NCI-H526 treated with DMSO at 0.1 percent for 48 hours (cell line): ENCODE data around the gene QKI.
"Not testable (repeated sequence)": the region's sequence is repeated elsewhere in the genome, so short reads cannot be mapped to it uniquely, and the experiment has no call there.

Experiments used
- DNase-seq: peaks from one replicate; lab custom pipeline; 2025; lab: John Stamatoyannopoulos, UW

QKI gene

GRCh38 chr6:163439997-163440396 lies 25.5 kb downstream of the QKI start:
- DNase-seq: no peak

- DNase-seq: no peak
Measured at GRCh38 chr6:163442336-163442735, 27.8 kb downstream of the QKI start.

DNA sequence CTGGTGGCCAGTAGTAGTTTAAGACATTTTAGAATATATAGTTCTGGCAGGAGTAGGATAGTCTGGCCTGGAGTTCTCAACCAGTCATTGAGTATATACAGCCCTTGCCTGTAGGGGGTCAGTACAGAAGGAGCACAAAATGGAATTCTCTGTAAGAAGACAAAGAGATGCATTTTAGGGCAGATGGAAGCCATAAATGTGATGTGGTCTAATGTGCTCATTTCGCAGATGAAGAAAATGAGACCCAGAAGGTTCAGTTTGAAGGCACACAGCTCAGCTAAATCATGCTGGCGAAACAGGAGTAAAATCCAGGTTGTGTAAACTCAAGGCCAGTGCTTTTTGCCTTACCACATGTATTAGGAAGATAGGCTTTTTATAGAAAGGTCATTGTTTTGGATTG lies 29.6 kb downstream of the QKI start:
- no peak for DNase-seq

DNA sequence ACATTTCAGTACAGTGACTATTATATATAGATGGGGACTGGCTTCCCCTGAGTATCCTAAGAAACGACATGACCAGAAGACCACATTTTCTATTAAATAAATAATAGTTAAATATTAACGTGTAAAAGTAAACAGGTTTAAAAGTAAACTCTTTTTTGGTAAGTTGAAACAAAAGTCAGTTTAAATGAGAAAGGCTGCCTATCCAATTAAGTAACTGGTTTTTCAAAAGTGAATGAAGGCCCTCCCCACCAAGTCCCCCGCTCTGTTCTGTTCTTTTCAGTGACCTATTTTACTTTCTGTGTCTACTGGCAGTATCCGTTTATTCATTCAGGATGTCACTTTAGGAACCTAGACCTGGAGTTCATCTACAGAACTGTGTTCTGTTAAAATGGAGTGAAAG lies 32.0 kb downstream of the QKI start:
- no peak for DNase-seq

GRCh38 chr6:163449076-163449475 lies 34.6 kb downstream of the QKI start:
- DNase-seq: no peak

- DNase-seq: no peak
Measured at GRCh38 chr6:163454425-163454824, 39.9 kb downstream of the QKI start.

DNA sequence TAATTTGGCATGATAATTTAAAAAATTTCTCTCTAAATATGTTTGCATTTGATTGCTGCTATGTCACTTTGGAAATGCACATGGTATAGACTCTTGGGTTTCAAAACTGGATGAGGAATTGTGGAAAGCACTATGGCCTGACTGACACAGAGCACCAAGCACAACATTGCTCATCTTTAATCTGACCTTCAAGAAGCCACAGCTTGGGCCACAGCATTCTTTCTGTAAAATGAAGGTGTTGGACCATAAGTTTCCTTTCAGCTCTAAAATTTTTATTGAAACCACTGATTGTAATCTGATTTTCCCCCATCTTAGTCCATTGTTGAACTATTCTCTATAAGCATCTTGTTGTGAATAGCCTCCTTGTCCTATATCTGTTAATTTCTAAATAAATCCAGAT lies 41.0 kb downstream of the QKI start:
- no peak for DNase-seq

DNA sequence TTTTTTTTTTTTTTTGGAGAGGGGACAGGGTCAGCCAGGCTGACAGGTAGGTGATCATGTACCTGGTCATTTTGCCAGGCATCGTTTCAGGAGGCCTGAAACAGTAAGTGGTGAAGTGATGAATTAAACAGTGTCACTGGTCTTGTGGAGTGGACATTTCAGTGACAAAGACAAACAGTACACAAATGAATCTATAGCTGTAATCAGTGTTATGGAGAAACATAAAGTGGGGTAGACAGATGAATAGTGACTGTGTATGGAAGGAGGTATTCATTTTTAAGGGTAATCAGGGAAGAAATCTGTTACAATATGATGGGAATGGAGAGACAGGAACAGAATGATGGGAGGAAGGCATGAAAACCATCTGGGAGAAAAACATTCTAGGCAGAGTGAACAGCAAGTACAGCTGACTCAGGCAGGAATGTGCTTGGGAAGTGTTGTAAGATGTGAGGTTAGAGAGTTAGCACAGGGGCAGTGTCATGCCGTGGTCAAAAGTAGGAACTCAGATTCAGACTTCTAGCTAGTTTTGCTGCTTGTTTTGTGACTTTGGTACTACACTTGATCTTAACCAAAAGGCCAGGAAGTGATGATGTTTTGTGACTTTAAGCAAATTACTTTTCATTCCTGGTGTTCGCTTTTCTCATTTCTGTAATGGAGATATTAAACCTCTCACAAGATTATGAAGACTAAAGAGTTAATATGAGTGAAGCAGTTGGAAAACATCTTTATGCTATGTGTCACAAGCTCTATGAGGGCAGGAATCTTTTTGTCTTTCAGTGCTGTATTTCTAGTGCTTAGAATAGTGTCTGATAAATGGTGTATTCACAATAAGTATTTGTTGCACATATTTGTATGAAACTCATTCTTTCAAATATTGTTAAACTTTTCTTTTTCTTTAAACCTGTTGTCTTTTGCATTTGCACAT lies 43.4 kb downstream of the QKI start:
- no peak for DNase-seq

- DNase-seq: no peak
Measured at GRCh38 chr6:163459007-163459406, 44.5 kb downstream of the QKI start.

GRCh38 chr6:163459536-163459935 lies 45.0 kb downstream of the QKI start:
- DNase-seq: no peak

GRCh38 chr6:163460307-163460782 lies 45.8 kb downstream of the QKI start:
- DNase-seq: no peak

- DNase-seq: no peak
Measured at GRCh38 chr6:163461696-163462095, 47.2 kb downstream of the QKI start.

DNA sequence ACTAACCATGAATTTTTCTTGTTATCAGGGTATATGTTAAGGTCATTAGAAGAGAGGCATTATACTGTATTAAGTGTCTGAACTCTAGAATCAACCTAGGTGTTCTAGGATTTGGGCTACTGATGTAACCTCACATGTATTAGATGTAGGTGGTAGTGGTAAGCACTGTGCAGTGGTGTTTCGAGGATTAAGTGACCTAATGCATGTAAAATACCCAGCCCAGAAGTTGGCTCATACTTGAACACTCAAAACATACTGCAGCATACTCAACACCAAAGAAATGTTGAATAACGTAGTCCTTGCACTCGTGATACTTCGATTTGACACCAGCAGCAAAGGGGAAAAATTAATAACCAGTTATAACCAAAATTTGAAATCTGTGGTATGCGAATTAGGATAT lies 48.7 kb downstream of the QKI start:
- no peak for DNase-seq

GRCh38 chr6:163463795-163464194 lies 49.3 kb downstream of the QKI start:
- no peak for DNase-seq

DNA sequence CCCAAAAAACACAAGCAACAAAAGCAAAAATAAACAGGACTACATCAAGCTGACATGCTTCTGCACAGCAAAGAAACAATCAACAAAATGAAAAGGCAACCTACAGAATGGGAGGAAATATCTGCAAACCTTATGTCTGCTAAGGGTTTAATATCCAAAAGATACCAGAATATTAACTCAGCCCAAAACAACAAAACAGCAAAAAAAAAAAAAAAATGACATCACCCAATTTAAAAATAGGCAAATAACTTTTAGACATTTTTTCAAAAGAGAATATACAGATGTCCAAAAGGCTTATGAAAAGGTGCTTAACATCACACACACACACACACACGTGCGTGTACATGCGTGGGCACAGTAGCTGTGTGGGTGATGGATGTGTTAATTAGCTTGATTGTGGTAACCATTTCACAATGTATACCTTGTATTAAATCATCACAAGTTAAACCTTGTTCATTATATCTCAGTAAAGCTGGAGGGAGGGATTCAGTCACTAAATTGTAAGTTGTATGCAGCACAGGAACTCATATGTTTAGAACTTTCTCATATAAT lies 52.4 kb downstream of the QKI start:
- no peak for DNase-seq

- no peak for DNase-seq
Measured at GRCh38 chr6:163468738-163469137, 54.2 kb downstream of the QKI start.

DNA sequence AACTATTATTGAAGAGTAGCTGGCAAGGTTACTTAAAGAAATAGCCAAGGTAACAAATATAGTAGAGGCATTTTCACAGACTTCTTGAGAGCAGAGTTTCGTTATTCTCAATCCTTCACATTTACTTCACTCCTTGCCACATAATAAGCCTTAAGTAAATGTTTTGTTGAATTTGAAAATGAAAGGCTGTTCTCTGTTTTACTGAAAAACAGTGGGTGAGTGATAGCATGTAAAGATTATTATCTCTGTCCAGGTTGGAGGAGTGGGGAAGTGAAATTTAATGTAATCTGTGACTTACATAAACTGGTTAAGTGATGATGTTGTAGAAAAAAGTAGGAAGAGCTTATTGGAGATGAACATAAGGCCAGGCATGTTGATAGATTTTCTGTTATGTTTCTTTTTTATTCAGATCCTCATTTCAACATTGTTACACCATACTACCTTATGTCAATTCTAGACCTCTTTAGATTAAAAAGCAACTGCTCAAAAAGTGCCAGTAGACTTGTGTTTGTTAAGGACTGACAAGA lies 55.0 kb downstream of the QKI start:
- no peak for DNase-seq

- DNase-seq: no peak
Measured at GRCh38 chr6:163470611-163471010, 56.1 kb downstream of the QKI start.

GRCh38 chr6:163474581-163474980 lies 60.1 kb downstream of the QKI start:
- DNase-seq: no peak

GRCh38 chr6:163476946-163477345 lies 62.4 kb downstream of the QKI start:
- DNase-seq: not testable (repeated sequence)

- no peak for DNase-seq
Measured at GRCh38 chr6:163483107-163483506, 68.6 kb downstream of the QKI start.

DNA sequence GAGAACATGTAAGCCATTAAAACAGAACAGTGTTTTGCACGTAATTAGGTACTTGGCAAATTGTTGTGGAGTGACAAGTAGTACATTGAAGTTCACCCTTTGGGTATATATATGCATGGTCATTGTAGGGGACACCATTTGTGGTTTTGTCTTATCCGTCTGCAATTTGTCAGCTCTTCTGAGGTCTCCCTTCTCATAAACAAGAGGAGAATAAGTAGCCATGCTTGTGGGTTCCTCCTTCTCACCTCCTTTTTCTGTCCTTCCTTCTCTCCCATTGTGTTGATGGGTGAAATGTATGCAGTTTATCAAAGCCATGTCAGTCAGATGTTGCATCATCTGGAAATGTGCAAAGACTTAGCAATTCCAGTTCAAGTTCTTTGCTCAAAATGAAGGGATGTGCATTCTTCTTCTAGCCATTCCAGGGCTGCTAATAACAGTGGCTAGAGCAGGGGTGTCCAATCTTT lies 70.9 kb downstream of the QKI start:
- no peak for DNase-seq

GRCh38 chr6:163486821-163487220 lies 72.3 kb downstream of the QKI start:
- no peak for DNase-seq
